Measurements from ENCODE around the gene CA9.

CA9 gene

DNA sequence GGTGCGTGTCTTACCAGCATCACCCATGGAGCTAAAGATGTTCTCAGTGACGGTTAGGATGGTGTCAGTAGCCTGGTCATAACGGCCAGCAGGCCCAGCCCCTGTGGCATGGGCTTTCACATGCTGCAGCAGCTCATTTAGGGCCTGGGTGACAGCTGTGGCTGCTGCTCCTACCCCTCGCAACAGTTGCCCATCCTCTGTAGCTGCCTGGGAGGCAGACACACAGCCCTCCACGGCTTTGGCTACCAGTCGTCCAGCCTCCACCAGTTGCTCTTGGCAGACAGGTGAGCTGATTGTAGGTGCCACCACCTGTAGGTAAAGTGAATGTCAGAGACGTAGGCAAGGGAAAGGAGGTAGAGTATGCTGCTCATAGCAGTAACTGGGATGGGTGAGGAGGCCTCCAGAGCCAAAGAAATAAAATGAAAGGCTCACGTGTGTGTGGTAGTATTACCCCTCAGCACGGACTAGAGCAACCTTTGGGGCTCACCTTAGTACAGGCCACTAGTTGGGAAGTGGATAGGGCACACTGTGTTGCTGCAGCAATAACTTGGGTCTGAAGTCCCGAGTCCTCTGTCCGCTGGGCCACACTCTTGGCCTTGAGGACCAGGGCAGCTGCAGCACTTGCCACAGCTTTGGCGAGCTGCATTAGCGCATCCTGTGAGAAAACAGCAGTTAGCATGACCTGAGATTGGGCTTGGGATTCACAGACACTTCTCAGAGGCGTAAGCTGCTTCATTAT lies 43.6 kb downstream of the CA9 start:
- TF ChIP-seq, protein P1, sequence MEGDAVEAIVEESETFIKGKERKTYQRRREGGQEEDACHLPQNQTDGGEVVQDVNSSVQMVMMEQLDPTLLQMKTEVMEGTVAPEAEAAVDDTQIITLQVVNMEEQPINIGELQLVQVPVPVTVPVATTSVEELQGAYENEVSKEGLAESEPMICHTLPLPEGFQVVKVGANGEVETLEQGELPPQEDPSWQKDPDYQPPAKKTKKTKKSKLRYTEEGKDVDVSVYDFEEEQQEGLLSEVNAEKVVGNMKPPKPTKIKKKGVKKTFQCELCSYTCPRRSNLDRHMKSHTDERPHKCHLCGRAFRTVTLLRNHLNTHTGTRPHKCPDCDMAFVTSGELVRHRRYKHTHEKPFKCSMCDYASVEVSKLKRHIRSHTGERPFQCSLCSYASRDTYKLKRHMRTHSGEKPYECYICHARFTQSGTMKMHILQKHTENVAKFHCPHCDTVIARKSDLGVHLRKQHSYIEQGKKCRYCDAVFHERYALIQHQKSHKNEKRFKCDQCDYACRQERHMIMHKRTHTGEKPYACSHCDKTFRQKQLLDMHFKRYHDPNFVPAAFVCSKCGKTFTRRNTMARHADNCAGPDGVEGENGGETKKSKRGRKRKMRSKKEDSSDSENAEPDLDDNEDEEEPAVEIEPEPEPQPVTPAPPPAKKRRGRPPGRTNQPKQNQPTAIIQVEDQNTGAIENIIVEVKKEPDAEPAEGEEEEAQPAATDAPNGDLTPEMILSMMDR (conservative IDR thresholded peaks at IDR 0.05; ENCODE audit: control insufficient read depth, insufficient read depth, low read depth, low read length) = no peak
- DNase-seq (ENCODE audit: low read depth) = no peak

DNA sequence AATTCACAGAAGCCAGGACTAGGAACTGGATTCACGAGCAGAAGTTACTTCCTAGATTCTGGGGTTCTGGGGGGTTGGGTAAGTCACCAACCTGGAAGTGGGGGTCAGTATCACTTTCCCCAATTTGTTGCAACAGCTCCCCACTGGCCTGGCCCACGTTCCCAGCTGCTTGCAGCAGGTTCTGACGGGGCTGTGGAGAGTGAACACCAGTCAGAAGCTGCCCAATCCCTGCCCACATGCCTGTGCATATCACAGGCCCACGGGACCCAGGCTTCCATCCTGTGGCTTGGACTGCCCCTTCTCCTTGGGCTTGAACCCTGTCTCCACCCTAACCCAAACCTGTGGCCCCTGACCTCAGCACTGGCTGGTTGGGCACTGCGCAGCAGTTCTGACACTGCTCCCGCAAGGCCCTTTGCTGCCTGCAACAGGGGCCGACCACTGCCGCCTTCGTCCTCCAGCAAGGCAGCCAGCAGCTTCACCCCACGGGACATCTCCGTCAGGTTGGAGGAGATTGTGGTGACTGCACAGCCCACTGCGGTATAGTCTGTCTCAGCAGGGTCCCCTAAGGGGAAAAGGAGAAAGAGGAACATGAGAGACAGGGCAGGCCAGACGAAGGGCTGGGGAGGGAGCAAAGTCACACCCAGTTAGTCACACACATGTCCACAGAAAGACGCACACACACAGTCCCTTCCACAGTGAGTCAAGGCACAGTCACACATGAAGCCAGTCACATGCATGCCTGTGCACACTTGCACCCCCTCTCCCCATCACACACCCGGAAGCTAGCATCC lies 45.2 kb downstream of the CA9 start:
- TF ChIP-seq, protein P1 (conservative IDR thresholded peaks at IDR 0.05; ENCODE audit: control insufficient read depth, insufficient read depth, low read depth, low read length) = no peak
- DNase-seq (ENCODE audit: low read depth) = peak; percentile 32
- H3K4me3 ChIP-seq (ENCODE audit: control insufficient read depth, low read depth, low read length) = no peak overlapping the region

More for the DNA sequence above, 43.6 kb downstream of the CA9 start:
- H3K4me3 ChIP-seq (ENCODE audit: control insufficient read depth, low read depth, low read length) = no peak overlapping the region

DNA sequence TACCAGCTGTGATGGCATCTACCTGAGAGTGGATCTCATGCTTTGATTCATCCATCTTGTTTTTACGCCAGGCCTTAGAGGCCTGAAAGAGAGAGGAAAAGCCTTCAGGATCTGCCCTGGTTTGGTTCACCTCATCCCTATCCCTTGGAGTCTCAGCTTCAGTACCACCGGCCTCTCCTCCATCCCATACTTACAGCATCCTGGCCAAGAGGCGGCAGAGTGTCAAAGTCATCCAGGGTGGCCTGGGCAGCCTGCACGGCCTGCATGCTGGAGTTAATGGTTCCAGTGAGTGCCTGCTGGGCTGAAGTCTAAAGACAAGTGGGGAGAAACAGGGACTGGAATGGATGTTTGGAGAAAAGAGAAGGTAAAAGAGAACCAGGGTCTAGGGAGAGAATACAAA lies 45.8 kb downstream of the CA9 start:
- TF ChIP-seq, protein P1 (conservative IDR thresholded peaks at IDR 0.05; ENCODE audit: control insufficient read depth, insufficient read depth, low read depth, low read length) = no peak
- H3K4me3 ChIP-seq (ENCODE audit: control insufficient read depth, low read depth, low read length) = no peak overlapping the region
- no peak for DNase-seq (ENCODE audit: low read depth)

- no peak for DNase-seq (ENCODE audit: low read depth)
- H3K4me3 ChIP-seq (ENCODE audit: control insufficient read depth, low read depth, low read length) = no peak overlapping the region
- TF ChIP-seq, protein P1 (conservative IDR thresholded peaks at IDR 0.05; ENCODE audit: control insufficient read depth, insufficient read depth, low read depth, low read length) = no peak
Measured at GRCh38 chr9:35723426-35723825, 49.7 kb downstream of the CA9 start.

GRCh38 chr9:35723908-35724307 lies 50.2 kb downstream of the CA9 start:
- TF ChIP-seq, protein P1 (conservative IDR thresholded peaks at IDR 0.05; ENCODE audit: control insufficient read depth, insufficient read depth, low read depth, low read length) = no peak
- DNase-seq (ENCODE audit: low read depth) = no peak
- H3K4me3 ChIP-seq (ENCODE audit: control insufficient read depth, low read depth, low read length) = no peak overlapping the region

DNA sequence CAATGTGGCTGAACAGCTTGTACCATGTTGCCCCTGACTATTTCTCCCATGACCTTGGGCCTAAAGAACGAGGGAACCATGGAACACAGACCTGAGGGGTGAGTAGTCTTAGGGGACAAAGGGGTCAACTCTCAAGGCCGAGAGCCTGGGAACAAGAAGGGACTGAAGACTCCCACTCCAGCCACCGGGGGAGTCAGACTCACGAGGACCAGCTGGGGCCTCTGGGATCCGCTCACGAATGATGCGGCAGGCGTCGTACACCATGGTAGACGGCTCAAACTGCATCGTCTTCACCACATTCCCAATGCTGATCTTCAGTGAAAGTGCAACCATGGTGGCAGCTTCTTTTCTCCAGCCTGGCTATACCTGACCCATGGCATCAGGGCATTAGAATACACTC lies 51.6 kb downstream of the CA9 start:
- no peak for DNase-seq (ENCODE audit: low read depth)
- no peak overlapping the region for H3K4me3 ChIP-seq (ENCODE audit: control insufficient read depth, low read depth, low read length)
- TF ChIP-seq, protein P1 (conservative IDR thresholded peaks at IDR 0.05; ENCODE audit: control insufficient read depth, insufficient read depth, low read depth, low read length) = no peak
